Fibroblast of skin of abdomen (primary cell): ENCODE results near the gene SASH3.
A peak's percentile ranks its signal among the peaks of the same experiment; 100 is the strongest.

Source experiments
- DNase-seq: peaks from one replicate; pipeline ENCODE4 v3.0.0-alpha.2; 2013

Gene SASH3

GRCh38 chrX:129785160-129785947 lies 5.6 kb downstream of the SASH3 start:
- DNase-seq: no peak

DNA sequence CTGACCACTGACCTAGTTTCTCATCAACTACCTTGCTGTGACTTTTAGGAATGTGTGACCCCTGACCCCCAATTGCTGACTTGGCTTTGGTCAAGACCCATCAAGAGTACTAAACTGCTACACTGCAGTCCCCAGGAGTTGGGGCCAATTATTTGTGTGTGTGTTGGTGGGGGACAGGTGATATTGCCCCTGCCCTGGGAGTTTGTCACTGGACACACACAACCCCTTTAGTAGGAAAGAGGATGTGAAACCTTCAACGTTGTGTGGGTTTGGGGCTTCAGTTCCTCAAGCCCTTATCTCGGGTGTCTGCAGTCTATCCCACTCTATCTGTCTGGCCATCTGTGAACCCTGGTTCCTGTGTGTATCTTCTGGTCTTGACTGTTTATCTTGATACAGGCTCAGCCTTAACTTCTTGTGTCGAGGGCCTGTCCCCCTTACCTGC lies 6.5 kb downstream of the SASH3 start:
- no peak for DNase-seq

DNA sequence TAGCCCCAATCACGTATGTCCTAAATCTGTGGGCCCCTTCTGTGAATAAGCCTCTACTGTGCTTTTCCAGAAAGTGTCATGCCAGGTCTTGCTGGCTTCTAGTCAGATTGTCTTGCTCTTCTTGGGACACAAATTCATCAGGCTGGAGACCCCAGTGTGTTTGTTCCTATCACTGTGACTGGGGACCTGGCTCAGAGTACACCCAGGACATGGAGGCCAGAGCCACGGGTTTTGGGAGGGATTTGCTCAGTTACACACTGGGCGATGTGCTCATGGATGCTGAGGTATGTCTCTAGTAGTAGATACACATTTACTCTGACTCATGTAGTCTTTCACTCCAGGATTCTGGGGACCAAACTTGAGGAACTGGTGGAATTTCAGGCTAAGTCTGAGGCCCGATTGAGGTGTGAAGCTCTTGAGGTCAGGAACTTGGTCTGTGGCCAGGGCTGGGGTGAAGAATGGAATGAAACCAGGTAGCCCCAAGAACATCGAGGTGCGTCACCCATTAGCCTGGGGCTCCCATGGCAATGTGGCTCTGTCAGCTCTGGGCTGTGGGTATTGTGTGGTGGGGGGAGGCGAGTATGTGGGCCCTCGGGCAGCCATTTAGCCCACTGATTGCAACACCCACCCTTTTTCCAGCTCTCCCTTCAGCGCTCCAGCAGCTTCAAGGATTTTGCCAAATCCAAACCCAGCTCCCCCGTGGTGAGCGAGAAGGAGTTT lies 7.7 kb downstream of the SASH3 start:
- DNase-seq: no peak

- DNase-seq: no peak
Measured at GRCh38 chrX:129788527-129788926, 8.8 kb downstream of the SASH3 start.

DNA sequence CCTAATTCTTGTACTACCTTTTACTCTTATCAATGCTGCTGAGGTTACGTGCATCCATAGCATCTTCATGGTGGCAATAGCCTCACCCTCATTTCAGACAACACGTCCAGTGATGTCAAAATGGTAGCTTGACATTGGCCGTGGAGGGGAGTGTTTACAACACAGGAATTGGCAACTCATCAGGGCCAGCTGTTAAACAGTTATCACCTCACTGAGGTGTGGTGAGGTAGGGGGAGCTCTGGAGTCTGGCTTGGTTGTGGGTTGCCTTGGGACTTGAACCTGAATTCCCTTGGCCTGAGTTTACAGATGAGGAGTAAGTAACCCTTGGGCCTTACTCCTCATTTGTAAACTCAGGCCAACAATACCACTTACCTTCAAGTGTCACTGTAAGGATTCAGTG lies 10.4 kb downstream of the SASH3 start:
- DNase-seq: no peak

DNA sequence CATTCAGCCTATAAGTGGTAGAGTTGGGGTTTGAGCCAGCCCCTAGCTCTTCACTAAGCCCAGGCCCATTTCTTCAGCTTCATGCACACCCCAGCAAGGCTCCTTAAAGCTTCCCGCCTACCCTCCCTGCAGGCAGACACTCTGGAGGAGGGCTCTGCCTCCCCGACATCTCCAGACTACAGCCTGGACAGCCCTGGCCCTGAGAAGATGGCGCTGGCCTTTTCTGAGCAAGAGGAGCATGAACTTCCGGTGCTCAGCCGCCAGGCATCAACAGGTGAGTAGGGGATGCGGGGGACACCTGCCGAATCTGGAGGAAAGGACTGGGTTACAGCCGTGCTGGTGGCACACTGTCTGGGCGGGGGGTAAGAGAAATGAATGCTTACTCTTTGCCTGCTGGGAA lies 11.1 kb downstream of the SASH3 start:
- no peak for DNase-seq

- DNase-seq: no peak
Measured at GRCh38 chrX:129791336-129791735, 11.6 kb downstream of the SASH3 start.

- no peak for DNase-seq
Measured at GRCh38 chrX:129791961-129792570, 12.3 kb downstream of the SASH3 start.

DNA sequence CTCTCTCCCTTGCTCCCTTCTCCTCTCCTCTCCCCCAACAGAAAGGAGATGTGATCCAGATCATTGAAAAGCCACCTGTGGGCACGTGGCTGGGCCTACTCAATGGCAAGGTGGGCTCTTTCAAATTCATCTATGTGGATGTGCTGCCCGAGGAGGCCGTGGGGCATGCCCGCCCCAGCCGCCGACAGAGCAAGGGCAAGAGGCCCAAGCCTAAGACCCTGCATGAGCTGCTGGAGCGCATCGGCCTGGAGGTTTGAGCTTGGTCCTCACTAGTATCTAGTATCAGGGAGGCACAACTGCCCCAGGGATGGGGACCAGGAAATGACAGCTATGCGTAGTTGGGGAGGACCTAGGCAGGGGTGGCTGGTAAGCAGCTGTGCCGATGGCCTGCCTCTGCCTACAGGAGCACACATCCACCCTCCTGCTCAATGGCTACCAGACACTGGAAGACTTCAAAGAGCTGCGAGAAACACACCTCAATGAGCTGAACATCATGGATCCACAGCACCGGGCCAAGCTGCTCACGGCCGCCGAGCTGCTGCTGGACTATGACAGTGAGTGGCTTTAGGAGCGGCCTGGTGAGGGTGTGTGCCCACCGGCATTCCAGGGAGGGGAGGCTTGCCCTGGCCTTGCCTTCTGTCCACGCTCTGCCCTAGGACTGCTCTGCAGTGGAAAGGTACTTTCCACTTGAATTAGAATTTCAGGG lies 13.0 kb downstream of the SASH3 start:
- no peak for DNase-seq

DNA sequence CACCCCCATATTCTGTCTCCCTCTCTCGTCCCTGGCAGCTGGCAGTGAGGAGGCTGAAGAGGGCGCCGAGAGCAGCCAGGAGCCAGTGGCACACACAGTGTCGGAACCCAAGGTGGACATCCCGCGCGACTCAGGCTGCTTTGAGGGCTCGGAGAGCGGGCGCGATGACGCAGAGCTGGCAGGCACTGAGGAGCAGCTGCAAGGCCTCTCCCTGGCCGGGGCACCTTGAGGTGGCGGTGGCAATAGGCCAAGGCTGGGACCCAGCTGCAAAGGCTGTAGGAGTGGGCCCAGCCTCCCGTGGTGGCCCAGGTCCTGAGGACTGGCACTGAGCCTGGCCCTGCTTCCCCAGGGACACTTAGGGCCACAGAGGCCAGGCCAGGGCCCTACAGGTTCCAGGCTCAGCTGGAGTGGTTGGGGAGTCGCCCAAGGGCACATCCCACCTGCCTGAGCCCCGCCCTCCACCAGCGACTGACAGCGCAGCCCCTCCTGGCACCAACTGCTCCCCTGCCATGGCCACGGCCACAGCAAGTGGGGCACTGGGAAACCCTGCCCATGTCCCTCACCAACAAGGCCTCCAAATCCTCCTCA lies 13.9 kb downstream of the SASH3 start:
- no peak for DNase-seq

DNA sequence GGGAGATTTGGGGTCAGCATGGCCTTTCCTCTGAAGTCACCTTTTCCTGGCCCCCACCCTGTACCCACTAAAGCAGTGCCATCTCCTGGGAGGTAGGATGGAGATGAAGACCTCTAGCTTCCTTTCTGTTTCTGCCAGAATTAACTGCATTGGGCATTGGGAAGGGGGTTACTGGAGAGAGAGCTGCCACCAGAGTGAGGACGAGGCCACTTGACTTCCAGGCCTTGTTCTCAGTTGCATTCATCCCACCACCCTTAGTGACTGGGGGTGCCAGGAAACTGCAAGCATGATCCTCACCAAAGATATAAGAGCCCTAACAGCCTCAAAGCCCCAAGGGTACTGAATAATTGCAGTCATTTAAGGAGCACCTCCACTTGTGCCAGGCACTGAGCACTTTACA lies 15.8 kb downstream of the SASH3 start:
- no peak for DNase-seq

GRCh38 chrX:129797251-129797906 lies 17.6 kb downstream of the SASH3 start:
- DNase-seq: no peak

DNA sequence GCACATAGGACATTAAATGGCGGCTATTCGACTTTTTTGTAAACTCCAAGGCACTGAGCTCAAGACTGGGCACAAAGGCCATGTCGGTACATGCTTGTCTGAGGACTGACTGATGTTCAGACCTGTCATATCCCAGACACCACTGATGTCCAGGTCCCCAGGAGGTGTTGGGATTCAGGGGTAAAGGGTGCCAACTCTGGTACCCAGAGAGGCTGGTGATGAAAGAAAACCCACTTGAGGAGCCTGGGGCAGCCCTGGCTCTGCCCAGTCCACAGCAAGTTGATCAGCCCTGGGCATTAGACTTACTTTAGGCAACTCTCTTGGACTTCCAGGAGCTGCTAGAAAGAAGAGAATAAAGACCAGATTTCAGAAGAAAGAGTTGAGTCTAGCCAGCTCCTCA lies 18.7 kb downstream of the SASH3 start:
- no peak for DNase-seq

DNA sequence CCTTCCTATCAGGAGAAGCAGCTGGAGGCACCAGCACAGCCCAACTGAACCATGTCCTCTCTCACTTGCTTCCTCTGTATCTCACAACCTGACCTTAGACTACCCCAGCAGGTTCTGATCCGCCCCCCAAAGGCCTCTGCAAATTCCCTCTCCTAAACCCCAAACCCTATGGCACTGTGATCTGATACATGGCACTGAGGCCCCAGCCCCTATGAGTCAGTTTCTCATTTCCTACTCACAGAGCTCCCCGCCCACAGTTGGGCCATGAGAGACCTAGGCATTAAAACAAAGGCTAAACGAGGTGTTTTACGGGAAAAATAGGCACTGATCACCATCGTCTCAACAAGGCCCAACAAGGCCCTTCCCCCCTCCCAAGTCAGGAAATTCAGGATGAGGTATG lies 19.1 kb downstream of the SASH3 start:
- no peak for DNase-seq

DNA sequence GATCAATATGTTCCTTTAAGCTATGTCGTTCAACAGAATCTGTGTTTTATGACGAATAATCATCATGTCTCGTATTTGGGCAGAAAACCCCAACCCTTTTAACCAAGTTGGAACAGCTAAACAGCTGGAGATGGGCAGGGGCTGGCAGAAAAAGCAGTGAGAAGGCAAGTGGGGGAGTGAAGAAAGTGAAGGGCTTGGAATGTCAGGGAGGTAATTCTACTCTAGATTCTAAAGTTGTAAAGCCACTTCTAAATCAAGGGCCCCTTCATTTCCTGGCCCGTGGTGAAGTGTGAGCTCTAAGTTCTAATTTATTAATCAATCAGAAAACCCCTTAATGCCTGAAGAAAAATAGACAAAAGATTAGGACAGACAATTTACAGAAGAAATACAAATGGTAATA lies 20.4 kb downstream of the SASH3 start:
- no peak for DNase-seq

DNA sequence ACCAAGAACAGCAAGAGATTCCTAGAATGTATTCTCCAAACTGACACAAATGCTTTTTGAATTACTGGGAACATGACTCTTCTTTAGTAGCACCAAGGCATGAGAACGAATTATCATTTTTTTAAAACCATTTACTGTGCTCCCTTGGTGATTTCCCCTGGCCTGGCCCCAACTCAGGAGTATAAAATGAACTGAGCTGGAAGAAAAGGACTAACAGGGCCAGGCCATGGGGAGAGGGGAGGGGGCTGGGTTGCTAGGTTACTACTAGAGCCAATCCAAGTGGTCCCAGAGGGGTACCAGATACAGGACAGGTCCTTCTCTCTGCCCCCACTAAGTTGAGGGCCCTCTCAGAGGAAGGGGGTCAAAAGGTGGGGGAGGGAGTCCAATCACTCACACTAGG lies 23.1 kb downstream of the SASH3 start:
- no peak for DNase-seq

DNA sequence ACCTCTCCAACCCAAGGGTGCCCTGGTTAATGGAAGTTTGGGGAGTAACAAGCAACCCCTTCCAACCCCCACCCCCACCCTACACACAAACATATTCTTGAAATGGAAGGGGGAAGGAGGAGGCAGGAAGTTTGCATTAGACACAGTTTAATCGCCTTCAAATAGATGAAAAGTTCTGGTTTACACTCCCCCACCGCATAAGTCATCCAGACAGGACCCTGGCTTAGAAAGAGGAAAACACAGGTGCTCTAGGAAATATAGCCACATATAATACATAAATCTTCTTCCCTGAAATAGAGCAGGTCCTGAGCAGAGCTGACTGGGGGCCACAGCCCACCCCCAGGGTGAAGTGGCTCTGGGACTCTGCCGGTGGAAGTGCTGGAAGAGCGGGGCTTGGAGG lies 25.1 kb downstream of the SASH3 start:
- no peak for DNase-seq

DNA sequence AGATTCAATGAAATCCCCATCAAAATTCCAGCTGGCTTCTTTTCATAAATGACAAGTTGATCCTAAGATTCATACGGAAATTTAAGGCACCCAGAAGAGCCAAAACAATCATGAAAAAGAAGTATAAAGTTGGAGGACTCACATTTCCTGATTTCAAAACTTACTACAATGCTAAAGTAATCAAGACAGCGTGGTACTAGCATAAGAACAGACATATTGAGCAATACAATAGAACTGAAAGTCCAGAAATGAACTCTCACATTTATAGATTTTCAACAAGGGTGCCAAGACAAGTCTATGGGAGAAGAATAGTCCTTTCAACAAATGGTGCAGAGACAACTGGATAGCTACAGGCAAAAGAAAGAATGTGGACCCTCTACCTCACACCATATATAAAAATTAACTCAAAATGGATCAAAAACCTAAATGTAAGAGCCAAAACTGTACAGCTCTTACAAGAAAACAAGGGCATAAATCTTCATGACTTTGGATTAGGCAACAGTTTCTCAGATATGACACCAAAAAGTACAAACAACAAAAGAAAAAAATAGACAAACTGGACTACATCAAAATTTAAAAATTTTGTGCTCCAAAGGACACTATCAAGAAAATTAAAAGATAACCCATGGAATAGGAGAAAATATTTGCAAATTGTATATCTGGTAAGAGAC lies 28.5 kb downstream of the SASH3 start:
- DNase-seq: no peak

DNA sequence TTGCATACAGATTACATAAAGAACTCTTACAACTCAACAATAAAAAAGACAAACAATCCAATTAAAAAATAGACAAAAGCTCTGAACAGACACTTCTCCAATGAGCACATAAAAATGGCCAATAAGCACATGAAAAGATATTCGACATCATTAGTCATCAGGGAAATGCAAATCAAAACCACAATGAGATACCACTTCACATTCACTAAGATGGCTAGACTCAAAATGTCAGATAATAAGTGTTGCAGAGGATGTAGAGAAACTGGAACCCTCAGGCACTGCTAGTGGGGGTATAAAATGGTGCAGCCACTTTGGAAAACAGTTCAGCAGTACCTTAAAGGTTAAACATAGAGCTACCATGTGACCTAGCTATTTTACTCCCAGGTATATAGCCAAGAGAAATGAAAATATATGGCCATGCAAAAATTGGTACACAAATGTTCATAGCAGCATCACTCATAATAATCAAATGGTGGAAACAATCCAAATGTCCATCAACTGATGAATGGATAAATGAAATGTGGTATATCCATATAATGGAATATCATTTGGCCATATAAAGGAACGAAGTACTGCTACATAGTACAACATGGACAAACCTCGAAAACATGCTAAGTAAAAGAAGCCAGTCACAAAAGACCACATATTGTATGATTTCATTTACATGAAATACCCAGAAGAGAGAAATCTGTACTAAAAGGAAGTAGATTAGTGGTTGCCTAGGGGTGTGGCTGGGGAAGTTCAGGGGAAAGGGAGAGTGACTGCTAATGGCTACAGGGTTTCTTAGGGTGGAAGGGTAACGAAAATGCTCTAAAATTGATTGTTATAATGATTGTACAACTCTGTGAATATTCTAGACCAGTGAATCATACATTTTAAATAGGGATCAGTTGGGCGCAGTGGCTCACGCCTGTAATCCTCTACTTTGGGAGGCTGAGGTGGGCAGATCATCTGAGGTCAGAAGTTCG lies 29.4 kb downstream of the SASH3 start:
- peak; percentile 2 for DNase-seq

- DNase-seq: no peak
Measured at GRCh38 chrX:129813662-129814368, 34.1 kb downstream of the SASH3 start.
